PC-3 (cell line): ENCODE measurements around the gene MTFMT. TPM values are rescaled to one million over a fixed set of nuclear protein-coding genes. Genes with fewer than 3 reads are reported as not detected.

Experiments
- ATAC-seq: fragments of 200-7000 bp; cut with Tn5 transposase; 2 replicates; pipeline ENCODE4 v1.9.1; 2020; ENCODE audit warnings: mild to moderate bottlenecking, moderate library complexity
- BruUV-seq: library from RNA; stranded (reverse); fragments of 400-500 nt; replicated peaks from 2 replicates; lab custom pipeline; 2021; lab: Mats Ljungman, UMichigan
- CTCF ChIA-PET: fragments of 300-600 bp; sonication (Branson Sonifier 250); formaldehyde crosslinking; loops from one replicate; lab custom pipeline; 2022; ENCODE audit warnings: antibody characterized with exemption; lab: Charles Lee
- POLR2A ChIA-PET: fragments of 300-600 bp; sonication (Branson Sonifier 250); formaldehyde crosslinking; loops from one replicate; lab custom pipeline; 2022; ENCODE audit warnings: antibody characterized with exemption; ENCODE audit not compliant: unreplicated experiment; lab: Charles Lee
- DNase-seq: peaks from one replicate; pipeline ENCODE4 v3.0.0-alpha.2; 2015
- H2AFZ ChIP-seq: fragments of 300-600 bp; sonication (generic); 2 replicates; pipeline ENCODE4 v1.6.0; 2016; ENCODE audit warnings: antibody characterized with exemption, low read length
- H3F3A ChIP-seq: fragments of 300-600 bp; sonication (generic); one replicate; pipeline ENCODE4 v1.6.0; 2017; ENCODE audit warnings: antibody characterized with exemption, low read length, control low read depth, mild to moderate bottlenecking; ENCODE audit not compliant: unreplicated experiment
- H3K27ac ChIP-seq: fragments of 300-600 bp; sonication (generic); 2 replicates; pipeline ENCODE4 v1.5.1; 2016; ENCODE audit warnings: mild to moderate bottlenecking, low read length
- H3K27me3 ChIP-seq: fragments of 300-600 bp; sonication (generic); 2 replicates; pipeline ENCODE4 v1.6.1; 2016; ENCODE audit warnings: low read length, mixed read lengths
- H3K36me3 ChIP-seq: fragments of 300-600 bp; sonication (generic); 2 replicates; pipeline ENCODE4 v1.6.1; 2016; ENCODE audit warnings: low read depth, mixed run types, low read length, mixed read lengths
- H3K4me1 ChIP-seq: fragments of 300-600 bp; sonication (generic); 2 replicates; pipeline ENCODE4 v1.5.1; 2016; ENCODE audit warnings: low read length; ENCODE audit not compliant: insufficient read depth
- H3K4me2 ChIP-seq: fragments of 300-600 bp; sonication (generic); 2 replicates; pipeline ENCODE4 v1.6.0; 2016; ENCODE audit warnings: low read length
- H3K4me3 ChIP-seq: fragments of 300-600 bp; sonication (generic); 2 replicates; pipeline ENCODE4 v1.5.1; 2016; ENCODE audit warnings: mild to moderate bottlenecking, low read length, mixed read lengths
- H3K79me2 ChIP-seq: fragments of 300-600 bp; sonication (generic); 2 replicates; pipeline ENCODE4 v1.6.1; 2017; ENCODE audit warnings: low read length, mixed read lengths
- H3K9ac ChIP-seq: fragments of 300-600 bp; sonication (generic); 2 replicates; pipeline ENCODE4 v1.6.0; 2016; ENCODE audit warnings: mild to moderate bottlenecking, low read length
- H3K9me2 ChIP-seq: fragments of 300-600 bp; sonication (generic); replicated peaks from 2 replicates; pipeline ENCODE4 v1.6.1; 2016; ENCODE audit warnings: mixed run types, low read length, mixed read lengths
- H3K9me3 ChIP-seq: fragments of 300-600 bp; sonication (generic); 2 replicates; pipeline ENCODE4 v1.6.1; 2016; ENCODE audit warnings: low read length, mixed read lengths
- H4K20me1 ChIP-seq: fragments of 300-600 bp; sonication (generic); 2 replicates; pipeline ENCODE4 v1.6.1; 2016; ENCODE audit warnings: low read length, mixed read lengths
- EZH2 ChIP-seq: fragments of 300-600 bp; sonication (generic); IDR thresholded peaks from one replicate; pipeline ENCODE4 v1.6.1; 2017; ENCODE audit warnings: antibody characterized with exemption, mild to moderate bottlenecking, low read length; ENCODE audit not compliant: unreplicated experiment
- EZH2phosphoT487 ChIP-seq: fragments of 300-600 bp; sonication (generic); IDR thresholded peaks from 2 replicates; pipeline ENCODE4 v1.6.1; 2018; ENCODE audit warnings: mild to moderate bottlenecking, antibody characterized with exemption, low read length, borderline replicate concordance
- intact Hi-C: fragments of 100-400 bp; cut with micrococcal nuclease; formaldehyde crosslinking; loops from 2 replicates; pipeline ENCODE4 v1.9.0; 2023
- total RNA-seq: library from RNA; depleted of rRNA; stranded (reverse); fragments of >200 nt; gene quantifications from 2 replicates; pipeline ENCODE4 v1.2.3, GENCODE V29; 2014
- TF ChIP-seq, protein P1 (sequence below): fragments of 300-600 bp; sonication (generic); conservative IDR thresholded peaks from 2 replicates; pipeline ENCODE4 v1.5.1; 2017; ENCODE audit warnings: antibody characterized with exemption, low read depth, mild to moderate bottlenecking, low read length

The MTFMT gene
- total RNA-seq, 1 experiment from 2014 or later: 15.5 TPM

DNA sequence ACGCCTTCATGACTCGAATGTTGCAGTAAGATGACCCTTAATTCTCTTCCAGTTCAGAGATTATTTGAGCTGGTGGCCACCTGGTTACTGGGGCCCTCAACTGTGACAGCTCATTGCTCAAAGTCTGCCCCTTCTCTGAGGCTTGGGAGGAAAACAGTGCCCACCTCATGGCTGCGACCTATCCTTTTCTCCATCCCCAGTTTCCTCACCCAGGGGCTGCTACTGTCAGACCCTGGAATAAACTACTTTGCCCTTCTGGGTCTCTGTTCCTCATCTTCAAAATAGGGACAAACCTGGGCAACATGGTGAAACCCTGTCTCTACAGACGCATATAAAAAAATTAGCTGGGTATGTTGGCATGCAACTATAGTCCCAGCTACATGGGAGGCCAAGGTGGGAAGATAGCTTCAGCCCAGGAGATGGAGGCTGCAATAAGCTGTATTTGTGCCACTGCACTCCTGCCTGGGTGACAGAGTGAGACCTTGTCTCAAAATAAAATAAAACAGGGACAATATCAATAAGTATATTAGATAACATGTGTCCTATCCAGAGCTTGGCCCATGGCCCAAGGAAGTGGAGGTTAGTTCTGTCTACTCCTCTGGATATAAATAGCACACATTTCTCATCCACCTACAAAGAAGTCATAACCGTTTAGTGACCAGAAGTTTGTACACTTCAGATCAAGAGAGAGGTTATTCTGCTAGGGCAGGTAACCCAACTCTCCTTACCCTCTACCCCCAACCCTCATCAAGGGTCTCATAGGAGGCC is 40.5 kb upstream of the MTFMT start:
- ATAC-seq (no peak), DNase-seq (no peak)
- H3K4me3 ChIP-seq: no peak overlapping the region
- H3K4me2 ChIP-seq: no peak overlapping the region
- H2AFZ ChIP-seq: no peak overlapping the region
- no peaks in the 10 kb centered on the region for H3K27me3 ChIP-seq
- TF ChIP-seq, protein P1, sequence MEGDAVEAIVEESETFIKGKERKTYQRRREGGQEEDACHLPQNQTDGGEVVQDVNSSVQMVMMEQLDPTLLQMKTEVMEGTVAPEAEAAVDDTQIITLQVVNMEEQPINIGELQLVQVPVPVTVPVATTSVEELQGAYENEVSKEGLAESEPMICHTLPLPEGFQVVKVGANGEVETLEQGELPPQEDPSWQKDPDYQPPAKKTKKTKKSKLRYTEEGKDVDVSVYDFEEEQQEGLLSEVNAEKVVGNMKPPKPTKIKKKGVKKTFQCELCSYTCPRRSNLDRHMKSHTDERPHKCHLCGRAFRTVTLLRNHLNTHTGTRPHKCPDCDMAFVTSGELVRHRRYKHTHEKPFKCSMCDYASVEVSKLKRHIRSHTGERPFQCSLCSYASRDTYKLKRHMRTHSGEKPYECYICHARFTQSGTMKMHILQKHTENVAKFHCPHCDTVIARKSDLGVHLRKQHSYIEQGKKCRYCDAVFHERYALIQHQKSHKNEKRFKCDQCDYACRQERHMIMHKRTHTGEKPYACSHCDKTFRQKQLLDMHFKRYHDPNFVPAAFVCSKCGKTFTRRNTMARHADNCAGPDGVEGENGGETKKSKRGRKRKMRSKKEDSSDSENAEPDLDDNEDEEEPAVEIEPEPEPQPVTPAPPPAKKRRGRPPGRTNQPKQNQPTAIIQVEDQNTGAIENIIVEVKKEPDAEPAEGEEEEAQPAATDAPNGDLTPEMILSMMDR: no peak
- TF ChIP-seq EZH2phosphoT487 (no peak), EZH2 (no peak)
- H3K27ac ChIP-seq: no peak overlapping the region
- BruUV-seq: no TSS peak
- no peaks in the 10 kb centered on the region for H3K36me3 ChIP-seq
- no peaks in the 10 kb centered on the region for H3F3A ChIP-seq
- CTCF ChIA-PET: no interaction called here
- H3K9me3 ChIP-seq: no peaks in the 10 kb centered on the region
- no peaks in the 10 kb centered on the region for H3K9me2 ChIP-seq
- POLR2A ChIA-PET: interaction anchor here (0.8 kb wide), 1 partner anchor 590 kb away, joined by 3 read pairs; no protein-coding TSS in a partner anchor
- H4K20me1 ChIP-seq: no peaks in the 10 kb centered on the region
- no peaks in the 10 kb centered on the region for H3K79me2 ChIP-seq
- intact Hi-C loops: no loop called here
- no peak overlapping the region for H3K9ac ChIP-seq
- no peaks in the 10 kb centered on the region for H3K4me1 ChIP-seq

DNA sequence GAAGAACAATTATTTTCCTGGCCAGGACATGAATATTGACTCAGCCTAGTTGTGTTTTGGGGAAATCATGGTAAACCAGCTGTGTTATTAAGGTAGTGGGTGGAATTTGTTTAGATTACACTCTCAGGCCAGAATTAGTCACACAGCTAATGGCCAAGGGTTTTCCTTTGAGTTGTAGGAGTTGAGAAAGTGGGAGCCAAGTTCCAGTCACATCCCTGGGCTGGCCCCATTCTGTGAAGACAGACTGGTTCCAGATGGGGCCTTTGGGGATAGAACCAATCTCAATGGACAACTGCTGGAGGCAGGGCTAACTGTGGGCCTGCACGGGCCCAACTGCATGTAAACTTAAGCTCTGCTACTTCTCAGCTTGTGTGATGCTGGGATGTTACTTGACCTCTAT is 39.7 kb upstream of the MTFMT start:
- no peaks in the 10 kb centered on the region for H3F3A ChIP-seq
- no peaks in the 10 kb centered on the region for H4K20me1 ChIP-seq
- no peak overlapping the region for H3K4me3 ChIP-seq
- no peaks in the 10 kb centered on the region for H3K9me3 ChIP-seq
- H2AFZ ChIP-seq: no peak overlapping the region
- POLR2A ChIA-PET: interaction anchor here (0.8 kb wide), 1 partner anchor 590 kb away, joined by 3 read pairs; no protein-coding TSS in a partner anchor
- no peaks in the 10 kb centered on the region for H3K36me3 ChIP-seq
- no peaks in the 10 kb centered on the region for H3K4me1 ChIP-seq
- no TSS peak for BruUV-seq
- no peak overlapping the region for H3K27ac ChIP-seq
- H3K9me2 ChIP-seq: no peaks in the 10 kb centered on the region
- TF ChIP-seq, protein P1: no peak
- TF ChIP-seq EZH2phosphoT487: no peak
- TF ChIP-seq EZH2: no peak
- H3K4me2 ChIP-seq: no peak overlapping the region
- intact Hi-C loops: no loop called here
- CTCF ChIA-PET: no interaction called here
- DNase-seq: no peak
- no peak for ATAC-seq
- no peaks in the 10 kb centered on the region for H3K79me2 ChIP-seq
- no peaks in the 10 kb centered on the region for H3K27me3 ChIP-seq
- H3K9ac ChIP-seq: no peak overlapping the region

DNA sequence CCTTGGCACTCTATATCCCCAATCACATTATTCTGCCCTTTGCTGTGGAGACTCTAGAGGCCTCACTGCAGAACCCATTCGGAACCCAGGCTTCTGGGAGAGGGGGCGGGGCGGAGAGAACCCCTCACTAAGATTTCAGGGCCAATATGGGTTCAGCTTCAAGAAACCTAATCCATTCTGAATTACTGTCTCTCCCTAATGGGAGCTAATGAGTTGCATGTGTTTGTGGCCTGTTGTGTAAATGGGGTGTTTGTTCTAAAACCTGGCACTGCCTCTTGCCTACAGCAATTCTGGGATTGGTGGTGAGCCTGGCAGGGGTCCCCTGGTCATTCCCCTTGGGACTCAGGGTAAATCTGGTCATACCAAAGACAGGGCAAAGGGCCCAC is 39.0 kb upstream of the MTFMT start:
- intact Hi-C loops: no loop called here
- ChIA-PET POLR2A (no interaction called here), CTCF (no interaction called here)
- no peaks in the 10 kb centered on the region for H3K36me3 ChIP-seq
- no TSS peak for BruUV-seq
- DNase-seq: no peak
- H3K4me3 ChIP-seq: no peak overlapping the region
- no peak for ATAC-seq
- no peaks in the 10 kb centered on the region for H4K20me1 ChIP-seq
- no peak overlapping the region for H2AFZ ChIP-seq
- no peak overlapping the region for H3K27ac ChIP-seq
- H3K9me3 ChIP-seq: no peaks in the 10 kb centered on the region
- no peak overlapping the region for H3K4me2 ChIP-seq
- no peaks in the 10 kb centered on the region for H3K27me3 ChIP-seq
- TF ChIP-seq EZH2phosphoT487 (no peak), EZH2 (no peak)
- TF ChIP-seq, protein P1: no peak
- no peaks in the 10 kb centered on the region for H3K4me1 ChIP-seq
- no peaks in the 10 kb centered on the region for H3F3A ChIP-seq
- no peak overlapping the region for H3K9ac ChIP-seq
- no peaks in the 10 kb centered on the region for H3K9me2 ChIP-seq
- H3K79me2 ChIP-seq: no peaks in the 10 kb centered on the region
